GM10248 (cell line): ENCODE results near the gene NUBP2.

Source experiments
- CTCF ChIA-PET: fragments of 300-600 bp; sonication (Branson Sonifier 250); formaldehyde crosslinking; extraction: SDS; loops from one replicate; lab custom pipeline; 2021; ENCODE audit warnings: antibody characterized with exemption; lab: Yijun Ruan, JAX
- POLR2A ChIA-PET: fragments of 350-650 bp; sonication (Branson Sonifier 250); formaldehyde crosslinking; extraction: SDS; loops from one replicate; lab custom pipeline; 2020; ENCODE audit warnings: antibody characterized with exemption; lab: Yijun Ruan, JAX
- DNase-seq: peaks from one replicate; pipeline ENCODE4 v3.0.0; 2012; ENCODE audit errors: extremely low spot score
- CTCF ChIP-seq: IDR thresholded peaks from 2 replicates; pipeline ENCODE4 v1.5.1; 2012; ENCODE audit warnings: mild to moderate bottlenecking, low read depth; ENCODE audit errors: extremely low read depth, missing control alignments, control extremely low read depth

The NUBP2 gene

GRCh38 chr16:1810536-1810935, 27.8 kb downstream of the NUBP2 start:
- POLR2A ChIA-PET, result no interaction called here
- no peak for DNase-seq
- CTCF ChIA-PET, result interaction anchor here (0.7 to 1.2 kb wide), 3 partner anchors 10 to 28 kb away, joined by 3 to 5 read pairs (median 4); partner anchors contain the start of genes NUBP2 and SPSB3

GRCh38 chr16:1812732-1813163, 30.0 kb downstream of the NUBP2 start:
- DNase-seq, result no peak
- CTCF ChIA-PET, result no interaction called here

More at GRCh38 chr16:1810536-1810935, 27.8 kb downstream of the NUBP2 start:
- TF ChIP-seq CTCF, result no peak

GRCh38 chr16:1815461-1815860, 32.7 kb downstream of the NUBP2 start:
- CTCF ChIA-PET, result no interaction called here
- POLR2A ChIA-PET, result no interaction called here
- no peak for DNase-seq
- TF ChIP-seq CTCF, result no peak

More at GRCh38 chr16:1812732-1813163, 30.0 kb downstream of the NUBP2 start:
- POLR2A ChIA-PET, result no interaction called here
- peak; percentile 42 for TF ChIP-seq CTCF

DNA sequence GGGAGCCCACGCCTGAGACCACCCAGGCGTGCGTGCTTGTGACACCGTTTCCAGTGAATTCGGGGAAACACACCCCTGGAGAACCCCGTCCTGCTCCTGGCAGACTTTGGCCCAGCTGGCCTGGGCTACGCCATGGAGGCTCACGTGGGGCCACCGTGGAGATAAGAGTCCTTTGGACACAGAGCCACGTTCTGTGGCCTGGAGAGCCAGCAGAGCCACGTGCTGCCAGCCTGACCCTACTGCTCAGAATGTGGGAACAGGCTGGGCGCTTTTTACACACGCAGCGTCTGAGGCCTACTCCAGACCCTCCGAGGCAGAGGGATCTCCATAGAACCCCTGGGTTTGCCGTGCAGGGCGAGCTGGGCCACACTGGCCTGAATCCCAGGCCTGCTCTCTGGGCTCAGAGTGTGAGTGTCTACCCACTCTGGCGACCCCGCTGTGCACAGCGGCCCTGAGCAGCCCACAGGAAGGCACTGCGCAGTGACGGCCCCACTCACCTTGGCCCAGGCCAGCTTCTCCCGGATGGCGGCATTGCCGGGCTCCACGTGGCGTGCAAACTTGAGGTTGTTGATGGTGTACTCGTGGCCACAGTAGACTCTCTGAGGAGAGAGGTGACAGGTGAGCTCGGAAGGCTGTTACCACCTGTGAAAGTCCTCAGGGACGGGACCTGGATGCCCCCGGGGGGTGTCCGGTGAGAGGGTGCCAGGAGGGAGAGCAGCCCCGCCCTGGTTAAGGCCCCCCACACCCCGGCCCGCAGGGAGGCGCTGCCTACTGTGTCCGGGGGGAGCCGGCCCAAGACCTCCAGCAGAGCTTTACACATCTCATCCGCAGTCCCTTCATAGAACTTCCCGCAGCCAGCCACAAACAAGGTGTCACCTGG, 33.9 kb downstream of the NUBP2 start:
- no peak for TF ChIP-seq CTCF
- CTCF ChIA-PET, result no interaction called here
- POLR2A ChIA-PET, result interaction anchor here (0.6 kb wide), 1 partner anchor 33 kb away, joined by 3 read pairs; no protein-coding TSS in a partner anchor
- DNase-seq, result no peak

DNA sequence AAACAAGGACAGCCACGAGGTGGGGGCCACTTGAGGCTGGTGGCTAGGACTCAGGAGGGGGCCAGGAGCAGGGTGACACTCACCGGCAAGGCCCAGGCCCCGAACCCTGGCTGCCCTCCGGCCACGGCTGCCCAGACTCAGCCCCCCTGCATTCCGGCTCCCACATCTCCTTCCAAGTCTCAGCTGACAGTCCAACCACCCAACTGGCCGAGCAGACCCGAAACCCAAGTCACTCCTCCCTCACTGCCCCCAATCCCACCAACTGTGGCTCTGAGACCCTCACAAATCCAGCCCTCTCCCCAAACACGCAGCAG, 34.5 kb downstream of the NUBP2 start:
- ChIA-PET POLR2A (interaction anchor here (0.6 kb wide), 1 partner anchor 32 kb away, joined by 3 read pairs; no protein-coding TSS in a partner anchor), CTCF (no interaction called here)
- no peak for DNase-seq
- TF ChIP-seq CTCF, result no peak

DNA sequence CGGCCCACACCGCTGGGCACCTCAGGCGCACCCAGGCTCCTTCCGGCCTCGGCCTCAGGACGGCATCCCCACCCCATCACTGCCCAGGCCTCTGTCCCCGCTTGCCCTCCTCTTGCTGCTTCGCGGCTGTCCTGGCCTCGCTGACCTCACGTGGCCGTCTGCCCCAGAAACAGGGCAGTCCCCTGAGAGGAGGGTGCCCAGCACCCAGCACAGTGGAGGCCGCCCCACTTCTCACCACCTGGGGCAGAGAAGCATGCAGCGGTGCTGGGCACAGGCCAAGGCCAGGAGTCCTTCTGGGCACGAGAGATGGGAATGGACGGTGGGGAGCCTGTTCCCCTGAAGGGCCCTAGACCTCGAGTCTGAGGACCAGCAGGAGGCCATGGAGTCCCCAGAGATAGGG, 35.0 kb downstream of the NUBP2 start:
- ChIA-PET CTCF (no interaction called here), POLR2A (no interaction called here)
- no peak for DNase-seq
- no peak for TF ChIP-seq CTCF
